Bronchial epithelial cell (primary cell): ENCODE measurements around the gene NUDCD3. TPM values are rescaled to one million over a fixed set of nuclear protein-coding genes. Genes with fewer than 3 reads are reported as not detected.

Experiments
- DNase-seq: peaks from one replicate; pipeline ENCODE4 v3.0.0-alpha.2; 2010; ENCODE audit warnings: low read depth
- FAIRE-seq: peaks from 2 replicates; lab custom pipeline; 2011; peaks lifted over from hg19 to GRCh38; lab: Jason Lieb, UNC
- H3K27me3 ChIP-seq: 2 replicates; pipeline ENCODE4 v1.5.1; 2011; ENCODE audit warnings: low read length; ENCODE audit not compliant: control insufficient read depth, insufficient read depth
- H3K36me3 ChIP-seq: 2 replicates; pipeline ENCODE4 v1.5.1; 2011; ENCODE audit warnings: low read length; ENCODE audit not compliant: control insufficient read depth, insufficient read depth
- H3K4me3 ChIP-seq: 2 replicates; pipeline ENCODE4 v1.5.1; 2011; ENCODE audit warnings: mild to moderate bottlenecking, low read depth, low read length, control low read depth
- total RNA-seq: library from RNA; depleted of rRNA; stranded (reverse); fragments of >200 nt; gene quantifications from 2 replicates; pipeline ENCODE4 v1.2.1, GENCODE V29; 2014
- TF ChIP-seq, protein P1 (sequence below): IDR thresholded peaks from 2 replicates; pipeline ENCODE4 v1.5.1; 2011; ENCODE audit warnings: mild to moderate bottlenecking, moderate library complexity, low read length, control low read depth, inconsistent platforms; ENCODE audit not compliant: insufficient read depth, severe bottlenecking

The NUDCD3 gene
- total RNA-seq, 1 donor from 2014 or later: 59.0 TPM

DNA sequence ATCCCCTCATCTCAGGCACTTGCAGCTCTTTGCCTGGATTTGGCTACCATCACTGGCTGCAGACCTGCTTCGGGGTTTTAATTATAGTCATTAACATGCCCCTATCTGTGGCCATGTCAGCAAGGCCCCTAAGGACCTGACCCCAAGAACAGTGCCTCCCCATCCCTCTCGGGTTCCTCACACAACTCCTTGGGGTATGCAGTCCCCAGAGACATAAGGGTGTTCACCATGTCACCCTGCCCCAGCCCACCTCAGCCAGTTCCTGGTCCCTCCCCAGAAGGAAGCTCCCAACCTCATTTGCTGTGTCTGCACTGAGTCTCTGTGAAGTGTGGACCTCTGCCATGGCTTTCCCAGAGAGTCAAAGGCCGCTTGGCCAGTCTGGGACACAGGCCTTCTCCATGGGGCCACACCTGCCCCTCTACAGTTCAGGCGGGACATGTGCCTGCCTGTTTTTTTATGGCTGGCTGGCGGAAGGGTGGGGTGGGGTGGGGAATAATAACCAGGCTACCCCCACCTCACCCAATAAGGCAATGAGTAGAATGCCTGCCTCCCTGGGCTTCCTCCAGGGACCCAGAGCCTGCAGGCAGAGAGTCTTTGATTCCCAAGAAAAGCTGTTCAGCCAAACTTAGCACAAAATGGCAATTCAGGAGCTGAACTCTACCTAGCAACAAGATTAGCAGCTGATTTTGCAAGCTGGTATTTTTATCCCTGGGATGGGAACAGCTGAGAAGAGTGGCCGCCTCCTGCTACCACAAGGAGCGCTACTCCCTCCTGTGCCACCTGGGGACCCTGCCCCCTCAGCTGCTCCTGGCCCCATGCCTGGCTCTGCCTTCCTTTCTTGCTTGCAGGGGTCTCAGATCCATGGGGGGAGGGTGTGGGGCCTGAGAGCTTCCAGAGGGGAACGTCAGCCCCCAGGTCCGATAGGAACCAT lies 141.3 kb downstream of the NUDCD3 start:
- no peak overlapping the region for H3K4me3 ChIP-seq
- no peaks in the 10 kb centered on the region for H3K36me3 ChIP-seq
- FAIRE-seq (no peak), DNase-seq (no peak)
- H3K27me3 ChIP-seq: peaks cover 1% of the 10 kb centered on the region
- TF ChIP-seq, protein P1, sequence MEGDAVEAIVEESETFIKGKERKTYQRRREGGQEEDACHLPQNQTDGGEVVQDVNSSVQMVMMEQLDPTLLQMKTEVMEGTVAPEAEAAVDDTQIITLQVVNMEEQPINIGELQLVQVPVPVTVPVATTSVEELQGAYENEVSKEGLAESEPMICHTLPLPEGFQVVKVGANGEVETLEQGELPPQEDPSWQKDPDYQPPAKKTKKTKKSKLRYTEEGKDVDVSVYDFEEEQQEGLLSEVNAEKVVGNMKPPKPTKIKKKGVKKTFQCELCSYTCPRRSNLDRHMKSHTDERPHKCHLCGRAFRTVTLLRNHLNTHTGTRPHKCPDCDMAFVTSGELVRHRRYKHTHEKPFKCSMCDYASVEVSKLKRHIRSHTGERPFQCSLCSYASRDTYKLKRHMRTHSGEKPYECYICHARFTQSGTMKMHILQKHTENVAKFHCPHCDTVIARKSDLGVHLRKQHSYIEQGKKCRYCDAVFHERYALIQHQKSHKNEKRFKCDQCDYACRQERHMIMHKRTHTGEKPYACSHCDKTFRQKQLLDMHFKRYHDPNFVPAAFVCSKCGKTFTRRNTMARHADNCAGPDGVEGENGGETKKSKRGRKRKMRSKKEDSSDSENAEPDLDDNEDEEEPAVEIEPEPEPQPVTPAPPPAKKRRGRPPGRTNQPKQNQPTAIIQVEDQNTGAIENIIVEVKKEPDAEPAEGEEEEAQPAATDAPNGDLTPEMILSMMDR: no peak

DNA sequence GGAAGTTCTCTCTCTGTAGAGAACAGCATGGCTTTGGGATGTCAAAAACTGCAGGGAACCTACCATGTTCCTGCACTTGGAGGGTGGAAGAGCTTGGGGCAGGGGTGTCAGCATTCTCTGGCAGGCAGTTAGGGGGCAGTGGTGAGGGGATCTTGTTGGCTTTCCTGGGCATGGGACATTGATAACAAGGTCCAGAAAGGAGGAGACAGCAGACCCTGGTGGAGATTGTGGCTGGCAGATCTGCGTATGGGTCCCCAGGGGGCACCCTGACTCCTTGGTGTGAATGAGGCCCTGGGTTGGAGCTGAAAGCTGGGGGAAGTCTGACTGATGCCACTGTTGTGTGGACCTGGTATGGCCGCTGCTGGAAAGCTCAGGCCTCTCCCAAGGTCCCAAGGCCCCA lies 142.2 kb downstream of the NUDCD3 start:
- H3K27me3 ChIP-seq: peaks cover 1% of the 10 kb centered on the region
- FAIRE-seq (no peak), DNase-seq (peak; percentile 11)
- H3K4me3 ChIP-seq: no peak overlapping the region
- TF ChIP-seq, protein P1: peak; percentile 25
- no peaks in the 10 kb centered on the region for H3K36me3 ChIP-seq

DNA sequence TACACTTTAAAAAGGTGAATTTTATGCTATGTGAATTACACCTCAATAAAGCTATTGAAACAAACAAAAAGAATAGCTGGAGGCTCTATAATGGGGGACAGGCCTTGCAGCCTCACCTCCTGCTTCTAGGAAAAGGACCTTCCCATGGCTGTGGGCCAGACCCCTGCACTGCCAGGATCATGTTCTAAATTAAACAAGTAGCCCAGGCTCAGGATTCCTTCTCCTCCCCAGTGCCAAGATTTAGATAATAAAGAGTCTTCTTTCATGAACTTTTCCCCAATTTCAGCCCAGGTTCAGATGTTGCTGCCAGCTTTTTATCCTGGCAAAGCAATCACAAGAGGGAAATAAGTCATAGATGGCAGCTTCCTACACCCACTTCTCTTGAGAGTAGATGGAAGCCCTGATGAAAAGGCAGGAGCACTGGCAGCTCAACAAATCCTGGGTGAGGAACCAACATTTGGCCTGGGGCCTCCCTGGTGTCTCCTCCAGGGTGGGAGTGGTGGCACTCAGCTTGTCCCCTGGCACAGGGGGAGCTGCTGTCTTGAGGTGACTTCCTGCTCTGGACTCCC lies 142.8 kb downstream of the NUDCD3 start:
- Histone ChIP-seq H3K4me3 (no peak overlapping the region), H3K36me3 (no peaks in the 10 kb centered on the region), H3K27me3 (peaks cover 1% of the 10 kb centered on the region)
- TF ChIP-seq, protein P1: no peak
- FAIRE-seq (no peak), DNase-seq (no peak)

DNA sequence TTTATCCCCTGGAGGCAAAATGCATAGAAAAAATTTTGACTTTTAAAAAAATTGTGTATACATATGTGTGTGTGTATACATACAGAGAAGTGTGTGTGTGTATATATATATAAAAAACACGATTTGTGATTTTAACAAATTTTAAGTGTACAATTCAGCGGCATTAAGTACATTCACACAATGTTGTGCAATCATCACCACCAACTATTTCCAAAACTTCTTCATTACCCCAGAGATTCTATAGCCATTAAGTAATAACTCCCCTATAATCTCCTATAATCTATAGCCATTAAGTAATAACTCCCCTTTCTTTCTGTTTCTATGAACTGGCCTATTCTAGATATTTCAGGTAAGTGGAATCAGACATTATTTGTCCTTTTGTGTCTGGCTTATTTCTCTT lies 144.4 kb downstream of the NUDCD3 start:
- TF ChIP-seq, protein P1: no peak
- DNase-seq: no peak
- H3K4me3 ChIP-seq: no peak overlapping the region
- FAIRE-seq: no peak
- H3K27me3 ChIP-seq: peaks cover 1% of the 10 kb centered on the region
- H3K36me3 ChIP-seq: no peaks in the 10 kb centered on the region

DNA sequence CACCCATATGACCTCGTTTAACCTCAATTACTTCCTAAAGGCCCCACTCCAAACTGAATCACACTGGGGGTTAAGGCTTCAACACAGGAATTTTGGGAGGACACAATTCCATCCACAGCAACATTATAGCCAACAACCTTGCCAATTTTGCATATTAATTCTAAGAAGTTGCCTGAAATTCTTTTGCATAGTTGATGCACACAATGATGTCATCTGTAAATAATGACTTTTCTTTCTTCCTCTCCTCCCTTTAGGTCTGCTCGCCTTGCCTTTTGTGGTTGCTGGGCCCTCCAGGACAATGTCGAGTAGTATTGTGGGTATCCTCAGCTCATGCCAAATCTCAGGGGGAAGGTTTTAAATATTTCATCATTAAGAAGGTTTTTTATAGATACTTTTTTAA lies 149.1 kb downstream of the NUDCD3 start:
- TF ChIP-seq, protein P1: no peak
- Histone ChIP-seq H3K4me3 (no peak overlapping the region), H3K36me3 (no peaks in the 10 kb centered on the region), H3K27me3 (peaks cover 3% of the 10 kb centered on the region)
- FAIRE-seq (no peak), DNase-seq (no peak)
